ENCODE data around the gene PRKCA.

DNA sequence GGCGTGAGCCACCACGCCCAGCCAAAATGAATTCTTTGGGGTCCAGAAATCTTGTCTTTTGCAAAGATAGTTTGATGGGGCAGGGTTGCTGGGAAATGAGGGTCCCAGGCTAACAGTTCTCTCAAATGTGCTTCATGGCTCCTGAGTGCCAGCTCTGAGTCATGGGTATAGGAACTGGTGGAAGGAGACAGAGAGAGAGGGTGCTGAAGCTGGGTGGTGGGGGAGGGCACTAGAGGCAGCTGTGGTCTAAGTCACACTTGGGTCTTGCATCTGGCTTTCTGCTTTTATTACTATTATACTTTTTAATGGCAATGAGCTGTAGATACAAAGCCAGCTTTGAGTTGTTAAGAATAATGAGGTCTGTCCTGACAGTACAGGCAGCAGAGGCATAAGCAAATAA lies 54.6 kb downstream of the PRKCA start:
- no peak for TF ChIP-seq POLR2A (IDR thresholded peaks at IDR 0.05)
- TF ChIP-seq, protein P1, sequence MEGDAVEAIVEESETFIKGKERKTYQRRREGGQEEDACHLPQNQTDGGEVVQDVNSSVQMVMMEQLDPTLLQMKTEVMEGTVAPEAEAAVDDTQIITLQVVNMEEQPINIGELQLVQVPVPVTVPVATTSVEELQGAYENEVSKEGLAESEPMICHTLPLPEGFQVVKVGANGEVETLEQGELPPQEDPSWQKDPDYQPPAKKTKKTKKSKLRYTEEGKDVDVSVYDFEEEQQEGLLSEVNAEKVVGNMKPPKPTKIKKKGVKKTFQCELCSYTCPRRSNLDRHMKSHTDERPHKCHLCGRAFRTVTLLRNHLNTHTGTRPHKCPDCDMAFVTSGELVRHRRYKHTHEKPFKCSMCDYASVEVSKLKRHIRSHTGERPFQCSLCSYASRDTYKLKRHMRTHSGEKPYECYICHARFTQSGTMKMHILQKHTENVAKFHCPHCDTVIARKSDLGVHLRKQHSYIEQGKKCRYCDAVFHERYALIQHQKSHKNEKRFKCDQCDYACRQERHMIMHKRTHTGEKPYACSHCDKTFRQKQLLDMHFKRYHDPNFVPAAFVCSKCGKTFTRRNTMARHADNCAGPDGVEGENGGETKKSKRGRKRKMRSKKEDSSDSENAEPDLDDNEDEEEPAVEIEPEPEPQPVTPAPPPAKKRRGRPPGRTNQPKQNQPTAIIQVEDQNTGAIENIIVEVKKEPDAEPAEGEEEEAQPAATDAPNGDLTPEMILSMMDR (IDR thresholded peaks at IDR 0.05), result no peak
- TF ChIP-seq POLR2AphosphoS5 (IDR thresholded peaks at IDR 0.05), result no peak

All from prostate gland (tissue), 2 donors.